NCI-H446 (cell line): ENCODE data around the gene MALRD1.
"Not testable (repeated sequence)": the region's sequence is repeated elsewhere in the genome, so short reads cannot be mapped to it uniquely, and the experiment has no call there.

Experiments
- DNase-seq, 2 experiments: peaks; one replicate each; lab custom pipeline; 2025; lab: John Stamatoyannopoulos, UW

MALRD1 gene

GRCh38 chr10:19493917-19494316 is 445.3 kb downstream of the MALRD1 start:
- no peak for DNase-seq

GRCh38 chr10:19497026-19497425 is 448.4 kb downstream of the MALRD1 start:
- DNase-seq: no peak

GRCh38 chr10:19498393-19499290 is 450.0 kb downstream of the MALRD1 start:
- peak in 1 of 2 experiments; percentile 16 for DNase-seq

GRCh38 chr10:19499291-19499770 is 450.7 kb downstream of the MALRD1 start:
- DNase-seq: peak; percentile 39 to 83

GRCh38 chr10:19500959-19501358 is 452.4 kb downstream of the MALRD1 start:
- DNase-seq: no peak

- no peak for DNase-seq
Measured at GRCh38 chr10:19505320-19506312, 457.0 kb downstream of the MALRD1 start.

- DNase-seq: not testable (repeated sequence)
Measured at GRCh38 chr10:19510005-19510732, 461.6 kb downstream of the MALRD1 start.

- DNase-seq: no peak
Measured at GRCh38 chr10:19518109-19518508, 469.5 kb downstream of the MALRD1 start.

- no peak for DNase-seq
Measured at GRCh38 chr10:19518632-19519031, 470.0 kb downstream of the MALRD1 start.

GRCh38 chr10:19531324-19531723 is 482.7 kb downstream of the MALRD1 start:
- DNase-seq: no peak

- no peak for DNase-seq
Measured at GRCh38 chr10:19532411-19532810, 483.8 kb downstream of the MALRD1 start.

- DNase-seq: no peak
Measured at GRCh38 chr10:19541299-19541698, 492.7 kb downstream of the MALRD1 start.

GRCh38 chr10:19546224-19546623 is 497.6 kb downstream of the MALRD1 start:
- DNase-seq: no peak

- DNase-seq: no peak
Measured at GRCh38 chr10:19549503-19549902, 500.9 kb downstream of the MALRD1 start.

GRCh38 chr10:19556666-19557065 is 508.1 kb downstream of the MALRD1 start:
- DNase-seq: no peak

- peak; percentile 25 to 44 for DNase-seq
Measured at GRCh38 chr10:19561181-19561580, 512.6 kb downstream of the MALRD1 start.

GRCh38 chr10:19563388-19564141 is 515.0 kb downstream of the MALRD1 start:
- peak in 1 of 2 experiments; percentile 37 for DNase-seq

GRCh38 chr10:19570120-19570519 is 521.5 kb downstream of the MALRD1 start:
- no peak for DNase-seq

GRCh38 chr10:19570991-19571390 is 522.4 kb downstream of the MALRD1 start:
- DNase-seq: no peak

GRCh38 chr10:19572056-19572455 is 523.5 kb downstream of the MALRD1 start:
- DNase-seq: no peak

- no peak for DNase-seq
Measured at GRCh38 chr10:19576576-19576975, 528.0 kb downstream of the MALRD1 start.
